Hepatocyte (in vitro differentiated cells): ENCODE data around the gene DGKD. TPM values are rescaled to one million over a fixed set of nuclear protein-coding genes. Genes with fewer than 3 reads are reported as not detected.

Experiments
- DNase-seq: peaks from one replicate; pipeline ENCODE4 v3.0.0-alpha.2; 2016; ENCODE audit warnings: low spot score
- H2AFZ ChIP-seq: fragments of 200-600 bp; sonication (generic); 2 replicates; pipeline ENCODE4 v1.6.0; 2016; ENCODE audit warnings: antibody characterized with exemption, mild to moderate bottlenecking
- H3K27ac ChIP-seq: fragments of 200-600 bp; sonication (generic); 2 replicates; pipeline ENCODE4 v1.5.1; 2016; ENCODE audit warnings: mild to moderate bottlenecking
- H3K27me3 ChIP-seq: fragments of 200-600 bp; sonication (generic); 2 replicates; pipeline ENCODE4 v1.6.1; 2016
- H3K36me3 ChIP-seq: fragments of 200-600 bp; sonication (generic); replicated peaks from 2 replicates; pipeline ENCODE4 v1.5.1; 2016; ENCODE audit warnings: low read depth; ENCODE audit not compliant: insufficient read depth
- H3K4me1 ChIP-seq: fragments of 200-600 bp; sonication (generic); 2 replicates; pipeline ENCODE4 v1.5.1; 2016; ENCODE audit warnings: mild to moderate bottlenecking, moderate library complexity; ENCODE audit not compliant: insufficient read depth
- H3K4me2 ChIP-seq: fragments of 200-600 bp; sonication (generic); 2 replicates; pipeline ENCODE4 v1.6.0; 2016
- H3K4me3 ChIP-seq: fragments of 200-600 bp; sonication (generic); 2 replicates; pipeline ENCODE4 v1.5.1; 2016; ENCODE audit warnings: mild to moderate bottlenecking
- H3K79me2 ChIP-seq: fragments of 200-600 bp; sonication (generic); 2 replicates; pipeline ENCODE4 v1.6.0; 2017; ENCODE audit warnings: mild to moderate bottlenecking
- H3K9me2 ChIP-seq: fragments of 200-600 bp; sonication (generic); replicated peaks from 2 replicates; pipeline ENCODE4 v1.6.0; 2017; ENCODE audit warnings: mild to moderate bottlenecking; ENCODE audit not compliant: insufficient read depth
- H3K9me3 ChIP-seq: fragments of 200-600 bp; sonication (generic); 2 replicates; pipeline ENCODE4 v1.5.1; 2016; ENCODE audit warnings: low read depth, mild to moderate bottlenecking
- H4K20me1 ChIP-seq: fragments of 200-600 bp; sonication (generic); 2 replicates; pipeline ENCODE4 v1.6.0; 2016; ENCODE audit warnings: mild to moderate bottlenecking; ENCODE audit not compliant: insufficient read depth, poor library complexity, severe bottlenecking
- EZH2 ChIP-seq: fragments of 200-600 bp; sonication (generic); IDR thresholded peaks from 2 replicates; pipeline ENCODE4 v1.6.1; 2016; ENCODE audit warnings: antibody characterized with exemption, mild to moderate bottlenecking, borderline replicate concordance
- EZH2phosphoT487 ChIP-seq: fragments of 200-600 bp; sonication (generic); IDR thresholded peaks from one replicate; pipeline ENCODE4 v1.6.1; 2018; ENCODE audit warnings: antibody characterized with exemption, mild to moderate bottlenecking, low read depth, moderate library complexity; ENCODE audit not compliant: unreplicated experiment, severe bottlenecking
- whole genome bisulfite sequencing: methylation state at CpG from one replicate; pipeline ENCODE4 v1.1.6; 2016; ENCODE audit warnings: low lambda C conversion rate; ENCODE audit errors: missing lambda C conversion rate; 5-methylcytosine and 5-hydroxymethylcytosine counted together
- polyA plus RNA-seq: library from polyadenylated mRNA; unstranded; fragments of >200 nt; fragmentation: Nextera tagmentation; extraction: Ambion mirVana; gene quantifications from 2 replicates; pipeline ENCODE4 v1.2.1, GENCODE V29; 2016
- total RNA-seq: library from RNA; depleted of rRNA; stranded (reverse); fragments of >200 nt; gene quantifications from 2 replicates; pipeline ENCODE4 v1.2.3, GENCODE V29; 2014
- TF ChIP-seq, protein P1 (sequence below): fragments of 200-600 bp; sonication (generic); IDR thresholded peaks from 2 replicates; pipeline ENCODE4 v1.5.1; 2016; ENCODE audit warnings: antibody characterized with exemption, mild to moderate bottlenecking; ENCODE audit not compliant: poor library complexity

The DGKD gene
- total and polyA plus RNA-seq, 2 experiments from 2014 or later: 14.2 to 14.3 TPM

DNA sequence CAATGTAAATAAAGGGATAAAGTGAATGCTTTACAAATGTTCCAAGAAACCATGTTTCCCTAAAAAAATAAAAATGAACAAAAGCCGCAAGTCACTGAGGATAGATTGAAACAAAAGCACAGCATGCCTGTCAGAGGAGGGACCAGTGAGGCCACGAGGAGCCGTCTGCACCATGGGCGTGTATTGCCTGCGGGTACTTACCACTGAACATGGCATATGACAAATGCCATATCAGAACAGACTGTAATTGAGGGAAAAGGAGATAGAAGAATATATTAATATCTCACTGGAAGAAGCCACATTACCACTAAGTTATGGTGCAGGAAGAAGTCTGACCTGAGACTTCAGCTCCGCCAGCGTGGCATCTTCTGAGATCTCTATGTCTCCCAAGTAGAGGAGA, 136.5 kb downstream of the DGKD start:
- H3K36me3 ChIP-seq: no peaks in the 10 kb centered on the region

DNA sequence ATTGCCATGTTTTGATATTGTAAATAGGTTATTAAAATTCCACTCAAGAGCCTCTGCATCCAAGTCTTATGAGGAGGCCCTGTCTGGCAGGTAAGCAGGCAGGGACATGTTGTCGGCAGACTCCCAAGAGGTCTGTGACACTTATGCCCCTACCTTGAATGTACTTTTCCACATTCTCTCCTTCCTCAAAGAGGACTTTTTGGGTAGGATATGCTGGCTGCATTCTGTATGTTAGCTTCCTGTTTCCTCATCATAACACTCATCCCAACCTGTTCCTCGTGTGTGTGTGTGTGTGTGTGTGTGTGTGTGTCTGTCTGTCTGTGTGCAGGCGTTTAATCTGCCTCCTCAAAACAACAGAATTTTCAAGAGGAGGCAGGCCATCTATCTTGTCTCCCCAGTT, 137.0 kb downstream of the DGKD start:
- no peaks in the 10 kb centered on the region for H3K9me3 ChIP-seq
- H3K27me3 ChIP-seq: no peaks in the 10 kb centered on the region
- no peak overlapping the region for H3K4me2 ChIP-seq
- H3K4me3 ChIP-seq: no peak overlapping the region
- TF ChIP-seq EZH2 (no peak), EZH2phosphoT487 (no peak)
- TF ChIP-seq, protein P1, sequence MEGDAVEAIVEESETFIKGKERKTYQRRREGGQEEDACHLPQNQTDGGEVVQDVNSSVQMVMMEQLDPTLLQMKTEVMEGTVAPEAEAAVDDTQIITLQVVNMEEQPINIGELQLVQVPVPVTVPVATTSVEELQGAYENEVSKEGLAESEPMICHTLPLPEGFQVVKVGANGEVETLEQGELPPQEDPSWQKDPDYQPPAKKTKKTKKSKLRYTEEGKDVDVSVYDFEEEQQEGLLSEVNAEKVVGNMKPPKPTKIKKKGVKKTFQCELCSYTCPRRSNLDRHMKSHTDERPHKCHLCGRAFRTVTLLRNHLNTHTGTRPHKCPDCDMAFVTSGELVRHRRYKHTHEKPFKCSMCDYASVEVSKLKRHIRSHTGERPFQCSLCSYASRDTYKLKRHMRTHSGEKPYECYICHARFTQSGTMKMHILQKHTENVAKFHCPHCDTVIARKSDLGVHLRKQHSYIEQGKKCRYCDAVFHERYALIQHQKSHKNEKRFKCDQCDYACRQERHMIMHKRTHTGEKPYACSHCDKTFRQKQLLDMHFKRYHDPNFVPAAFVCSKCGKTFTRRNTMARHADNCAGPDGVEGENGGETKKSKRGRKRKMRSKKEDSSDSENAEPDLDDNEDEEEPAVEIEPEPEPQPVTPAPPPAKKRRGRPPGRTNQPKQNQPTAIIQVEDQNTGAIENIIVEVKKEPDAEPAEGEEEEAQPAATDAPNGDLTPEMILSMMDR: no peak
- H3K36me3 ChIP-seq: no peaks in the 10 kb centered on the region
- no peaks in the 10 kb centered on the region for H3K9me2 ChIP-seq
- DNase-seq: no peak
- H3K27ac ChIP-seq: no peak overlapping the region
- H3K79me2 ChIP-seq: no peaks in the 10 kb centered on the region
- 95% methylated on average over 3 of the region's 3 CpGs for WGBS
- peaks cover 5% of the 10 kb centered on the region for H3K4me1 ChIP-seq
- no peaks in the 10 kb centered on the region for H4K20me1 ChIP-seq
- H2AFZ ChIP-seq: no peak overlapping the region

More for the DNA sequence above, 136.5 kb downstream of the DGKD start:
- Histone ChIP-seq H3K9me3 (no peaks in the 10 kb centered on the region), H2AFZ (no peak overlapping the region), H3K27me3 (no peaks in the 10 kb centered on the region), H4K20me1 (no peaks in the 10 kb centered on the region), H3K27ac (no peak overlapping the region), H3K79me2 (no peaks in the 10 kb centered on the region), H3K9me2 (no peaks in the 10 kb centered on the region), H3K4me1 (peaks cover 5% of the 10 kb centered on the region), H3K4me3 (no peak overlapping the region), H3K4me2 (no peak overlapping the region)
- 96% methylated on average over 7 of the region's 7 CpGs for WGBS
- TF ChIP-seq EZH2 (no peak), EZH2phosphoT487 (no peak)
- TF ChIP-seq, protein P1: no peak
- DNase-seq: no peak

DNA sequence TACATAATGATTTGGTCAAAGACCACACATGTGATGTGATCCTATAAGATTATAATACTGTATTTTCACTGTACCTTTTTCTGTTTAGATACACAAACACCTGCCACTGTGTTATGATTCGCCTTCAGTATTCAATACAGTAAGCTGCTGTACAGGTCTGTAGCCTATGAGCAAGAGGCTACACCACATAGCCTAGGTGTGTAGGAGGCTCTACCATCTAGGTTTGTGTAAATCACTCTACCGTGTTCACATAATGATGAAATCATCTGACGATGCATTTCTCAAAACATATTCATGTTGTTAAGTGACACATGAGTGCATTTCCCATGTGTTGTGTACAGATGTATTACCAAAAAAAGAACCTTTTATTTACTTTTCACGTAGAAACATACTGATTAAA, 137.8 kb downstream of the DGKD start:
- Histone ChIP-seq H3K27me3 (no peaks in the 10 kb centered on the region), H3K4me2 (no peak overlapping the region), H2AFZ (no peak overlapping the region), H3K4me1 (no peaks in the 10 kb centered on the region), H3K36me3 (no peaks in the 10 kb centered on the region), H3K27ac (no peak overlapping the region), H3K79me2 (no peaks in the 10 kb centered on the region), H3K4me3 (no peak overlapping the region), H3K9me2 (no peaks in the 10 kb centered on the region), H3K9me3 (no peaks in the 10 kb centered on the region), H4K20me1 (no peaks in the 10 kb centered on the region)
- TF ChIP-seq EZH2 (no peak), EZH2phosphoT487 (no peak)
- TF ChIP-seq, protein P1: no peak
- WGBS: 94% methylated on average over 4 of the region's 4 CpGs
- no peak for DNase-seq

DNA sequence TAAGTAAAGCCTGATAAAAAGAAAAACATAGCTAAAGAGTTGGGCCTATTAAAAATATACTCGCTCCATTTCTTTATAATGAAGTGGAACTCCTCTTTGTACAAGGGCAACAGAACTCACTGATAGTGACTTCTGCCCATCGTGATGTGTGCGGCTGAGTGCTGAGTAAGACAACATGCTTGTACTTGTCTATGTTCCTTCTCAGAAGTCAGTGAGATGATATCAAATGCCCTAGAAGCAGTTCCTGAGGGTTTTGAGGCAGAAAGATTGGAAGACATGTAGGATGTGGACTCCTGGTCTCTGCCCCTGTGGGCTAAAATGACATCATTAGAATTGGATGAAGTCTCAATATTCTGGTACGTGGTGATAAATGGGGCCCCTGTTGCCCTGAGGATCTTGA, 138.5 kb downstream of the DGKD start:
- no peak overlapping the region for H2AFZ ChIP-seq
- 94% methylated on average over 4 of the region's 4 CpGs for WGBS
- H3K9me2 ChIP-seq: no peaks in the 10 kb centered on the region
- no peaks in the 10 kb centered on the region for H3K9me3 ChIP-seq
- no peak overlapping the region for H3K27ac ChIP-seq
- no peaks in the 10 kb centered on the region for H3K79me2 ChIP-seq
- H3K27me3 ChIP-seq: no peaks in the 10 kb centered on the region
- H3K4me3 ChIP-seq: no peak overlapping the region
- H4K20me1 ChIP-seq: no peaks in the 10 kb centered on the region
- H3K36me3 ChIP-seq: no peaks in the 10 kb centered on the region
- H3K4me2 ChIP-seq: no peak overlapping the region
- no peaks in the 10 kb centered on the region for H3K4me1 ChIP-seq
- TF ChIP-seq EZH2phosphoT487 (no peak), EZH2 (no peak)
- TF ChIP-seq, protein P1: no peak
- no peak for DNase-seq
